ENCODE data around the gene ILKAP. TPM values are rescaled to one million over a fixed set of nuclear protein-coding genes. Genes with fewer than 3 reads are reported as not detected.
A peak's percentile ranks its signal among the peaks of the same experiment; 100 is the strongest.

Gene ILKAP
- total RNA-seq, 1 experiment from 2014 or later = 31.6 TPM

DNA sequence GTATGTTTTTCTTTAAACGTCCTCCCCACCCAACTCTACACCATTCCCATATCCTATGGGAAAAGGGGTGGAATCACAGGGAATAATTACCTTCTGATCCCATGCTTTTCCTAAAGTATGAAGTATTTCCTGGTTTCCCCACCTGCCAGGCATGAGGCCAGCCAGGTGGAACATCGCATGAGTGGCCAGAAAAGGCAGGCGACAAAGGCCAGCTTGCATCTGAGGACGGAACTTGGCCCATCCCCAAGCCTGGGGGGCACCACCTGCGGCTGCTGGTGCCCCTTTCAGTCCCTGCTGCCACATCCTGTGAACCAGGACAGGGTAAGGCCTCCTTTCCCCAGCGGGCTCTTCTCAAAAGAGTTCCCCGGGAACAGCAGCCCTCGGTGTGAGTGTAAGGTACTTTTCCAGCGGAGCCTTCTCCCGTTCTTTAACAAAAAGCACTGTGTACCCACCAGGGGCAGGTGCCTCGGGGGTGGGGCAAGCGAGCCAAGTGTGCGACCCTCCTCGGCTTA is 45.9 kb downstream of the ILKAP start:
- H3K9me3 Mint-ChIP-seq (ENCODE audit: unreplicated experiment) = no peaks in the 10 kb centered on the region
- no peak overlapping the region for H3K27ac Mint-ChIP-seq (ENCODE audit: unreplicated experiment)
- ChIA-PET POLR2A (no interaction called here), CTCF (no interaction called here)
- TF ChIP-seq, protein P1, sequence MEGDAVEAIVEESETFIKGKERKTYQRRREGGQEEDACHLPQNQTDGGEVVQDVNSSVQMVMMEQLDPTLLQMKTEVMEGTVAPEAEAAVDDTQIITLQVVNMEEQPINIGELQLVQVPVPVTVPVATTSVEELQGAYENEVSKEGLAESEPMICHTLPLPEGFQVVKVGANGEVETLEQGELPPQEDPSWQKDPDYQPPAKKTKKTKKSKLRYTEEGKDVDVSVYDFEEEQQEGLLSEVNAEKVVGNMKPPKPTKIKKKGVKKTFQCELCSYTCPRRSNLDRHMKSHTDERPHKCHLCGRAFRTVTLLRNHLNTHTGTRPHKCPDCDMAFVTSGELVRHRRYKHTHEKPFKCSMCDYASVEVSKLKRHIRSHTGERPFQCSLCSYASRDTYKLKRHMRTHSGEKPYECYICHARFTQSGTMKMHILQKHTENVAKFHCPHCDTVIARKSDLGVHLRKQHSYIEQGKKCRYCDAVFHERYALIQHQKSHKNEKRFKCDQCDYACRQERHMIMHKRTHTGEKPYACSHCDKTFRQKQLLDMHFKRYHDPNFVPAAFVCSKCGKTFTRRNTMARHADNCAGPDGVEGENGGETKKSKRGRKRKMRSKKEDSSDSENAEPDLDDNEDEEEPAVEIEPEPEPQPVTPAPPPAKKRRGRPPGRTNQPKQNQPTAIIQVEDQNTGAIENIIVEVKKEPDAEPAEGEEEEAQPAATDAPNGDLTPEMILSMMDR (IDR thresholded peaks at IDR 0.05; ENCODE audit: insufficient read depth in 1 of 2, low read depth in 1 of 2, low read length in 1 of 2, severe bottlenecking in 1 of 2, unreplicated experiment in 1 of 2) = no peak
- no peak overlapping the region for H3K4me3 Mint-ChIP-seq (ENCODE audit: unreplicated experiment)
- Histone ChIP-seq H3K36me3 (ENCODE audit: control insufficient read depth, insufficient read depth, low read length) (no peaks in the 10 kb centered on the region), H3K4me3 (ENCODE audit: low read depth, low read length) (no peak overlapping the region), H3K27me3 (replicated peaks; ENCODE audit: control insufficient read depth, insufficient read depth, low read length) (no peaks in the 10 kb centered on the region), H3K4me1 (no peaks in the 10 kb centered on the region), H3K9me3 (no peaks in the 10 kb centered on the region)
- H3K36me3 Mint-ChIP-seq (ENCODE audit: insufficient read depth, unreplicated experiment) = peaks cover 4% of the 10 kb centered on the region
- DNase-seq = peak in 1 of 2 experiments; percentile 23
- no peaks in the 10 kb centered on the region for H3K4me1 Mint-ChIP-seq (ENCODE audit: low read depth, unreplicated experiment)
- H3K27me3 Mint-ChIP-seq (ENCODE audit: insufficient read depth, unreplicated experiment) = no peaks in the 10 kb centered on the region
- no TSS peak for BruUV-seq (replicated peaks)
- intact Hi-C loops (cut with micrococcal nuclease; ENCODE audit: unreplicated experiment) = loop anchor here (10.0 kb wide), 1 partner anchor 303 kb away; the partner anchor contains the start of gene RAMP1

DNA sequence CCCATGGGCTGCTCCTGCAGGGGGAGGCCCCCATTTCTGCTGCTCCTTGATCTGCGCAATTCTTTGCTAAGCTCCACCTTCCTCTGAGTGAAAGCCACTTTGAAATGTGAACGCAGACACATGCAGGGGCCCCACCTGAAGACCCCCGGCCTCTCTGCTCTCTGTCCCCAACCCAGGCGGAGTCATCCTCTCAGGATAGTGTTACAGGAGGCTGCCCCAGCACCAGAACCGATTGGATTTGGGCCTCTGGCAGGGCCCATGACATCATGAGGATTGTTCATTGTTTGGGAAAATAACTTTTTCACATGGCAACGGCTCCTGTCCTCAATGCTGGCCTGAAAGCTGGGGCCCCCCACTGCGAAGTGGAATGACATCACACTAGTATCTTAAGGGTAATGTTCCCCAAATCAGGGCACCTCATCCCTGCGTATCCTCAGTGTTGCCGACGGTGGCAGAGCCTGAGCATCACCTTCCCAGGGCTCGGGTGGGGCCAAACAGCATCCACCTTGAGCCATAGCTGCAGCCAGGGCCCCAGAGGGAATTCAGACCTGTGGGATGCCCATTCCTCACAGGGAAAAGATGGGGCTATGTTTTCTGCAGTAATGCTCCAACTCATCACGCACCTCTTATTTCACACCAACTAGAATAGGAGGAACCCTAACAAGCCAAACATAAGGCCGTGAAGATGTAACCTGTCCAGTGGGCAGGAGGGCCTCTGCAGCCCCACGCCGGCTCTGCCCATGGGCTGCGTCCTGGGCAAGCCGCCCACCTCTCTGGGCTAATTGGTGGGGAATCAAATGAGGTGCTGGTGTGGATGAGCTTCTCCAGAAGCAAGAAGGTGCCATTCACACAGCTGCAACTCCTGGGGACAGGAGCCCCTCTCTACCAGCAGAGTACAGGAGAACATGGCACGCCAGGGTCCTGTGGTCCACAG is 47.5 kb downstream of the ILKAP start:
- H3K4me3 ChIP-seq (ENCODE audit: low read depth, low read length) = no peak overlapping the region
- H3K9me3 ChIP-seq = no peaks in the 10 kb centered on the region
- no peaks in the 10 kb centered on the region for H3K4me1 ChIP-seq
- peaks cover 4% of the 10 kb centered on the region for H3K36me3 Mint-ChIP-seq (ENCODE audit: insufficient read depth, unreplicated experiment)
- ChIA-PET POLR2A (no interaction called here), CTCF (no interaction called here)
- H3K27ac Mint-ChIP-seq (ENCODE audit: unreplicated experiment) = no peak overlapping the region
- TF ChIP-seq, protein P1 (IDR thresholded peaks at IDR 0.05; ENCODE audit: insufficient read depth in 1 of 2, low read depth in 1 of 2, low read length in 1 of 2, severe bottlenecking in 1 of 2, unreplicated experiment in 1 of 2) = no peak
- intact Hi-C loops (cut with micrococcal nuclease; ENCODE audit: unreplicated experiment) = loop anchor here (10.0 kb wide), 1 partner anchor 301 kb away; the partner anchor contains the start of gene RAMP1
- no TSS peak for BruUV-seq (replicated peaks)
- H3K27me3 ChIP-seq (replicated peaks; ENCODE audit: control insufficient read depth, insufficient read depth, low read length) = no peaks in the 10 kb centered on the region
- no peaks in the 10 kb centered on the region for H3K27me3 Mint-ChIP-seq (ENCODE audit: insufficient read depth, unreplicated experiment)
- no peak for DNase-seq
- H3K36me3 ChIP-seq (ENCODE audit: control insufficient read depth, insufficient read depth, low read length) = no peaks in the 10 kb centered on the region
- H3K4me3 Mint-ChIP-seq (ENCODE audit: unreplicated experiment) = no peak overlapping the region
- no peaks in the 10 kb centered on the region for H3K9me3 Mint-ChIP-seq (ENCODE audit: unreplicated experiment)
- no peaks in the 10 kb centered on the region for H3K4me1 Mint-ChIP-seq (ENCODE audit: low read depth, unreplicated experiment)

DNA sequence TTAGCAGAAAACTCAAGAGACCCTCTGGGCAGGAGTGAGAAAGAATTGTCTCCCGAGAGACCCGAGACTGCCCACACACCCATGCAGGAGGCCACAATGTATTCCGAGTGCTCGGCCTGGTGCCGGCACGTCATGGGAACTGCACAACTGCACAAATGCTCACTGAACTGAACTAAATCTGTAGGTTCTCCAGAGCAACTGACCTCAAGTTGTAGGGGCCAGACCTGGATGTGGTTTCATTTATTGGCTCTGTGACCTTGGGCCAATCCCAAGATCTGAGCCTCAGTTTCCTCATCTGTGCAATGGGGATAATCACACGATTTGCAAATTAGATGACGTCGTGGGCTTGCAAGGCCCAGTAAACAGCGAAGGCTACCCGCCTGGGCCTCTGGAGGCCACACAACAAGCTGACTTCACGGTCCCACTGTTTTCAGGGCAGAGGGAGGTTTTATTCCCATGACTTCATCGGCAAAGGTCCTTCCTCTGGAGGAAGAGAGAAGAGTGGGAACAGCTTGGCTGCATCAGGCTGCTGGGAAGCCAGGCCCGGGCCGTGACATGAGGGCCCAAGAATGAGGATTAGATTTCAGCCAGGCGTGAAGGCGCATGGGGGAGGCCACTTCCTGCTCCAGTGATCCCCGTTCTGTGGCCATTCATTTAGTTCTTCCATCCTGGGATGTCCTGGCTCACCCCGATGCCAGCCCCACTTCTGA is 48.3 kb downstream of the ILKAP start:
- TF ChIP-seq, protein P1 (IDR thresholded peaks at IDR 0.05; ENCODE audit: insufficient read depth in 1 of 2, low read depth in 1 of 2, low read length in 1 of 2, severe bottlenecking in 1 of 2, unreplicated experiment in 1 of 2) = no peak
- H3K27me3 Mint-ChIP-seq (ENCODE audit: insufficient read depth, unreplicated experiment) = no peaks in the 10 kb centered on the region
- no peaks in the 10 kb centered on the region for H3K9me3 Mint-ChIP-seq (ENCODE audit: unreplicated experiment)
- H3K27me3 ChIP-seq (replicated peaks; ENCODE audit: control insufficient read depth, insufficient read depth, low read length) = no peaks in the 10 kb centered on the region
- H3K4me3 Mint-ChIP-seq (ENCODE audit: unreplicated experiment) = no peak overlapping the region
- H3K4me3 ChIP-seq (ENCODE audit: low read depth, low read length) = no peak overlapping the region
- POLR2A ChIA-PET = no interaction called here
- no peaks in the 10 kb centered on the region for H3K4me1 Mint-ChIP-seq (ENCODE audit: low read depth, unreplicated experiment)
- H3K36me3 ChIP-seq (ENCODE audit: control insufficient read depth, insufficient read depth, low read length) = no peaks in the 10 kb centered on the region
- intact Hi-C loops (cut with micrococcal nuclease; ENCODE audit: unreplicated experiment) = loop anchor here (10.0 kb wide), 1 partner anchor 300 kb away; the partner anchor contains the start of gene RAMP1
- peaks cover 4% of the 10 kb centered on the region for H3K36me3 Mint-ChIP-seq (ENCODE audit: insufficient read depth, unreplicated experiment)
- CTCF ChIA-PET = no interaction called here
- no peak overlapping the region for H3K27ac Mint-ChIP-seq (ENCODE audit: unreplicated experiment)
- no peak for DNase-seq
- no peaks in the 10 kb centered on the region for H3K4me1 ChIP-seq
- no peaks in the 10 kb centered on the region for H3K9me3 ChIP-seq
- no TSS peak for BruUV-seq (replicated peaks)
